Adrenal gland (tissue), 5 donors: ENCODE measurements around the gene LMLN.

Experiments used
- CTCF ChIP-seq, 6 experiments: fragments of 450-650 bp in 4 of 6; fragments of 200-600 bp in 2 of 6; sonication (generic) in 1 of 6; IDR thresholded peaks; 1 replicate in 5 of 6; 2 replicates in 1 of 6; pipeline versions ENCODE4 v1.5.1 to v1.8.0; 2016 to 2021; ENCODE audit warnings: antibody characterized with exemption in 6 of 6, mild to moderate bottlenecking in 2 of 6, moderate library complexity in 1 of 6
- POLR2A ChIP-seq, 2 donors: fragments of 450-650 bp; IDR thresholded peaks; one replicate each; pipeline ENCODE4 v1.6.1; 2017; ENCODE audit warnings: antibody characterized with exemption in 2 of 2, mild to moderate bottlenecking in 2 of 2, moderate library complexity in 1 of 2
- donor health status: DM: no; HTN: no; CAD: no.

DNA sequence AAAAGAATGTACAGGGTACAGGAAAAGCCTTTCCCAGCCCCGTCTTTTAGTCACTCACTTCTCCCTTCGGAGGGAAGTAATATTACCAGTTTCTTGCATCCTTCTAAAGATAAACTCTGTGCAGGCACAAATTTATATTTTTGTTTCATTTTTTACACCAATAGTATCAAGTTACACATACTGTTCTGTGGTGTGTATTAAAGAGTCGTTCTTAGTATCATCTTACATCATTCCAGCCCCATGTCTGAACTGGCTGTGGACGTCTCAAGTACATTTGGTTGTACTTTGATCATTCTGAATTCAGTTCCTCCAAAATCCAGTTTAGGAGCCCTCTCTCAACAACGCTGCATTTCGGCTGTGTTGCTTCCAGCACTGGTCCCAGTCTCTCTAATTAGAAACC, 68.7 kb downstream of the LMLN start:
- TF ChIP-seq CTCF (IDR thresholded peaks at IDR 0.05) (no peak), POLR2A (IDR thresholded peaks at IDR 0.05) (no peak)
